Heart right ventricle (tissue), 16 donors: ENCODE results near the gene EML4. TPM values are rescaled to one million over a fixed set of nuclear protein-coding genes. Genes with fewer than 3 reads are reported as not detected.

Source experiments
- ATAC-seq, 8 donors: fragments of 200-7000 bp; cut with Tn5 transposase; one replicate each; pipeline ENCODE4 v1.9.1; 2020; ENCODE audit warnings: mild to moderate bottlenecking in 8 of 8, moderate library complexity in 8 of 8, moderate number of reproducible peaks in 1 of 8
- DNase-seq, 2 donors: peaks; one replicate each; pipeline ENCODE4 v3.0.0-alpha.2; 2020
- H3K27ac ChIP-seq, 10 donors: fragments of 200-600 bp; sonication (generic) in 2 of 10; one replicate each; pipeline versions ENCODE4 v1.5.0 to v1.8.0; 2020 to 2022; ENCODE audit warnings: mild to moderate bottlenecking in 3 of 10
- H3K27me3 ChIP-seq, 7 donors: fragments of 200-600 bp; one replicate each; pipeline ENCODE4 v1.8.0; 2021 to 2022; ENCODE audit warnings: mild to moderate bottlenecking in 2 of 7
- H3K36me3 ChIP-seq, 9 donors: fragments of 200-600 bp; sonication (generic) in 1 of 9; one replicate each; pipeline versions ENCODE4 v1.5.0 to v1.8.0; 2020 to 2022; ENCODE audit warnings: mild to moderate bottlenecking in 2 of 9
- H3K4me1 ChIP-seq, 9 donors: fragments of 200-600 bp; sonication (generic) in 1 of 9; one replicate each; pipeline versions ENCODE4 v1.5.0 to v1.8.0; 2020 to 2022; ENCODE audit warnings: mild to moderate bottlenecking in 4 of 9
- H3K4me3 ChIP-seq, 10 donors: fragments of 200-600 bp; sonication (generic) in 2 of 10; one replicate each; pipeline versions ENCODE4 v1.5.0 to v1.8.0; 2020 to 2022; ENCODE audit warnings: mild to moderate bottlenecking in 7 of 10, moderate library complexity in 2 of 10
- H3K9me3 ChIP-seq, 11 donors: fragments of 200-600 bp in 10 of 11; sonication (generic) in 2 of 11; one replicate each; pipeline versions ENCODE4 v1.5.0 to v1.8.0; 2013 to 2022; ENCODE audit warnings: mild to moderate bottlenecking in 2 of 11, control low read depth in 1 of 11, moderate library complexity in 1 of 11
- WGBS, 2 donors: extraction: QIAGEN DNeasy Blood & Tissue Kit; methylation state at CpG; one replicate each; pipeline ENCODE4 v1.1.7; 2013; ENCODE audit warnings: inconsistent platforms in 1 of 2; 5-methylcytosine and 5-hydroxymethylcytosine counted together
- intact Hi-C, 10 donors: fragments of 100-400 bp; cut with DNase I; formaldehyde crosslinking; loops; one replicate each; pipeline versions ENCODE4 v1.11.1 to v1.14.2; 2022
- polyA plus RNA-seq, 2 donors: library from polyadenylated mRNA; stranded (reverse); fragments of 200-250 nt; gene quantifications; one replicate each; pipeline ENCODE4 v1.2.3, GENCODE V29; 2013
- total RNA-seq, 10 donors: library from RNA; stranded (reverse); fragmentation: NEBNext Ultra II Directional in 3 of 10; extraction: Animal tissue kit (Norgen Biotek cat#: 25700) in 3 of 10; gene quantifications; one replicate each; pipeline versions ENCODE4 v1.2.1 to v1.2.4, GENCODE V29; 2021 to 2023
- TF ChIP-seq, protein P1 (sequence below), 9 donors: fragments of 200-600 bp; sonication (generic) in 2 of 9; IDR thresholded peaks; one replicate each; pipeline versions ENCODE4 v1.5.0 to v1.8.0; 2021 to 2022; ENCODE audit warnings: antibody characterized with exemption in 9 of 9, mild to moderate bottlenecking in 5 of 9, moderate library complexity in 1 of 9
- donor health status: Arrhythmogenic right ventricular cardiomyopathy.
- donor health status: ischemic (EF 13 %, LVEDD 7.1; RV severe dilation, severe dysfunction).
- donor health status: healthy with polysubstance abuse.
- donor health status: DM: no; HTN: yes; CAD: no.
- donor health status: DM: no; HTN: no; CAD: no.
- donor health status: ischemic (EF 25% LVEDD 6.9; RV normal size, moderate dysfunction).
- donor health status: ischemic (EF 25% LVEDD 5.7; RV mildly dilated, moderate dysfunction).
- donor health status: healthy.
- donor health status: DM: yes; HTN: yes; CAD: no.
- donor health status: Ischemic cardiomyopathy.
- donor health status: ischemic (EF 35%, LVEDD 5.7; RV mildly dilated, moderate dysfunction).
- donor health status: nonischemic (EF 11% LVEDD 7.7; RV severe dilation, severe dysfunction).
- donor health status: DM: yes; HTN: yes; CAD: no.
- donor health status: PGD.
- donor health status: ischemic (EF 29% LVEDD 5.4; RV normal size, mild dysfunction).
- donor health status: nonischemic (EF 23%, LVEDD 6.1; RV moderate dilation, normal function).

EML4 gene
- total and polyA plus RNA-seq, 12 donors, result 2.9 to 17.2 (median 5.8) TPM

DNA sequence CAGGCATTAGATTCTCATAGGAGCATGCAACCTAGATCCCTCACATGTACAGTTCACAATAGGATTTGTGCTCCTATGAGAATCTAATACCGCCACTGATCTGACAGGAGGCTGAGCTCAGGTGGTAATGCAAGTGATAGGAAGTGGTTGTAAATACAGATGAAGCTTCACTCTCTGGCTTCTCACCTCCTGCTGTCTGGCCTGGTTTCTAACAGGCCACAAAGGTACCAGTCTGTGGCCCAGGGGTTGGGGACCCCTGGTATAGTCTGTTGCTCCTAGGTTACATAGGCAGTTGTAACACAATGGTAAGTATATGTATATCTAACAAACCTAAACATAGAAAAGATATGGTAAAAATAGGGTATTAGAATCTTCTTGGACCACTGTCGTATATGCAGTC is 81.8 kb downstream of the EML4 start:
- ATAC-seq, result no peak
- Histone ChIP-seq H3K4me1 (peaks cover 0 to 44% (median 21%) of the 10 kb centered on the region in 9 donors), H3K27me3 (no peaks in the 10 kb centered on the region), H3K36me3 (peaks cover 0 to 28% (median 0%) of the 10 kb centered on the region in 9 donors), H3K9me3 (no peaks in the 10 kb centered on the region), H3K27ac (no peak overlapping the region), H3K4me3 (no peak overlapping the region)
- 99% methylated on average over 2 of the region's 2 CpGs for WGBS, 2 donors
- TF ChIP-seq, protein P1, sequence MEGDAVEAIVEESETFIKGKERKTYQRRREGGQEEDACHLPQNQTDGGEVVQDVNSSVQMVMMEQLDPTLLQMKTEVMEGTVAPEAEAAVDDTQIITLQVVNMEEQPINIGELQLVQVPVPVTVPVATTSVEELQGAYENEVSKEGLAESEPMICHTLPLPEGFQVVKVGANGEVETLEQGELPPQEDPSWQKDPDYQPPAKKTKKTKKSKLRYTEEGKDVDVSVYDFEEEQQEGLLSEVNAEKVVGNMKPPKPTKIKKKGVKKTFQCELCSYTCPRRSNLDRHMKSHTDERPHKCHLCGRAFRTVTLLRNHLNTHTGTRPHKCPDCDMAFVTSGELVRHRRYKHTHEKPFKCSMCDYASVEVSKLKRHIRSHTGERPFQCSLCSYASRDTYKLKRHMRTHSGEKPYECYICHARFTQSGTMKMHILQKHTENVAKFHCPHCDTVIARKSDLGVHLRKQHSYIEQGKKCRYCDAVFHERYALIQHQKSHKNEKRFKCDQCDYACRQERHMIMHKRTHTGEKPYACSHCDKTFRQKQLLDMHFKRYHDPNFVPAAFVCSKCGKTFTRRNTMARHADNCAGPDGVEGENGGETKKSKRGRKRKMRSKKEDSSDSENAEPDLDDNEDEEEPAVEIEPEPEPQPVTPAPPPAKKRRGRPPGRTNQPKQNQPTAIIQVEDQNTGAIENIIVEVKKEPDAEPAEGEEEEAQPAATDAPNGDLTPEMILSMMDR (IDR thresholded peaks at IDR 0.05), result no peak
- DNase-seq, result no peak
- intact Hi-C loops, result no loop called here

DNA sequence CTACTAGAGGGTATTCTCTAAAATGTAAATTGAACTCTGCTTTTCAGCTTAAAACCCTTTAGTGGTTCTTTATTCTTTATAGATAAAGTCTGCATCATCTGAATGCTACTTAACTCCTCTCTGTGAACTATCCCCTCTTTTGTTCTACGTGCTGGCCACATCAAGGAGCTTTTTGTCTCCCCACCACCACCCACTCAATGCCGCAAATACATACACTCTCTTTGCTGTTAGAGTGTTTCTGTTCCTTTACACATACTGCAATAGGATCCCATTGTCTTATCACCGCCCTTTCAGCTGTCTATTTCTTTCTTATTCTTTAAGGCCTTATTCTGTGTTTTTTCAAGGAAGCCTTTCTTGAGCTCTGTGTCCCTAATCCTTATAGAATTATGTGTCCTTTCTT is 83.3 kb downstream of the EML4 start:
- Histone ChIP-seq H3K27me3 (no peaks in the 10 kb centered on the region), H3K36me3 (peaks cover 0 to 12% (median 0%) of the 10 kb centered on the region in 9 donors), H3K27ac (no peak overlapping the region), H3K4me1 (peaks cover 0 to 56% (median 26%) of the 10 kb centered on the region in 9 donors), H3K9me3 (no peaks in the 10 kb centered on the region), H3K4me3 (no peak overlapping the region)
- no peak for ATAC-seq
- TF ChIP-seq, protein P1 (IDR thresholded peaks at IDR 0.05), result no peak
- intact Hi-C loops, result no loop called here
- 93 to 94% methylated on average over 3 of the region's 3 CpGs for WGBS, 2 donors
- DNase-seq, result no peak

DNA sequence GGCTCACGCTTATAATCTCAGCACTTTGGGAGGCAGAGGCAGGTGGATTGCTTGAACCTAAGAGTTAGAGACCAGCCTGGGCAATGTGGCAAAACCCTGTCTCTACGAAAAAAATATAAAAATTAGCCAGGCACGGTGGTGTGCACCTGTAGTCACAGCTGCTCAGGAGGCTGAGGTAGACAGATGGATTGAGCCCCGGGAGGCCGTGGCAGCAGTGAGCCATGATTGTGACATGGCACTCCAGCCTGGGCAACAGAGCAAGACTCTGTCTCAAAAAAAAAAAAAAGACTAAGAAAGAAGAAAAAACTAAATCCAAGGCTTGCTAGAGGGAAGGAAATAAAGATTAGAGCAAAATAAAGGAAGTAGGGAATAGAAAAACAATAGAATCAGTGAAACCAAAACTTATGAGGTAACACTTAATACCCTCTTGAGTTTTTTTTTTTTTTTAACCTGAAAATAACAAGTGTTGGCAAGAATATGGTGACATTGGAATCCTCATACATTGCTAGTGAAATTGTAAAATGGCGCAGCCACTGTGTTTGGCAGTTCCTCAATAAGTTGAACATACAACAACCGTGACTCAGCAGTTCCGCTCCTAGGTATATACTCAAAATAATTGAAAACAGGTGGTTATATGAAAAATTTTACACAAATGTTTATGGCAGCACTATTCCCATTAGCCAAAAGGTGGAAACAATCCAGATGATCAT is 85.2 kb downstream of the EML4 start:
- ATAC-seq (no peak), DNase-seq (no peak)
- H3K27me3 ChIP-seq, result no peaks in the 10 kb centered on the region
- H3K27ac ChIP-seq, result no peak overlapping the region
- intact Hi-C loops, result no loop called here
- H3K4me1 ChIP-seq, result peaks cover 0 to 46% (median 20%) of the 10 kb centered on the region in 9 donors
- no peak overlapping the region for H3K4me3 ChIP-seq
- H3K9me3 ChIP-seq, result no peaks in the 10 kb centered on the region
- 92 to 98% methylated on average over 8 of the region's 8 CpGs for WGBS, 2 donors
- TF ChIP-seq, protein P1 (IDR thresholded peaks at IDR 0.05), result no peak
- H3K36me3 ChIP-seq, result peaks cover 0 to 20% (median 0%) of the 10 kb centered on the region in 9 donors

DNA sequence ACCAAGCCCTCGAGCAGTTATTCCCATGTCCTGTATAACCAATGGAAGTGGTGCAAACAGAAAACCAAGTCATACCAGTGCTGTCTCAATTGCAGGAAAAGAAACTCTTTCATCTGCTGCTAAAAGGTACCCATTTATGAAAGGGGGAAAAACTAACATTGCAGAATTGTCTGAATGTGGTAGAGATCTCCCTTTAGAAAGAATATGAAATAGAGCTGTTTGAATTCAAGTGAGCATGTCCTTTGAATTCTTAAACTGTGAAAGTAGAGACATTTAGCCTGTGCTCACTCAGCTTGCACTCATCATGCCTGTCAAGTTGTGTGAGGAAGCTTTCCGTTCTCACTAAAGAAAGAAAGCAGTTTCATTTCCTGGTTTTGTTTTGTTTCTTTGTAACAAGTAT is 87.4 kb downstream of the EML4 start:
- Histone ChIP-seq H3K27ac (peak overlapping the region in 3 of 10 donors; percentile 0 to 39 (median 37)), H3K4me1 (peaks cover 0 to 30% (median 9%) of the 10 kb centered on the region in 9 donors), H3K27me3 (no peaks in the 10 kb centered on the region), H3K9me3 (no peaks in the 10 kb centered on the region), H3K4me3 (no peak overlapping the region), H3K36me3 (peaks cover 0 to 26% (median 0%) of the 10 kb centered on the region in 9 donors)
- intact Hi-C loops, result no loop called here
- ATAC-seq (peak in 7 of 8 donors; percentile 28 to 73 (median 61)), DNase-seq (no peak)
- 33 to 37% methylated on average over 2 of the region's 2 CpGs for WGBS, 2 donors
- TF ChIP-seq, protein P1 (IDR thresholded peaks at IDR 0.05), result no peak
